ENCODE data around the gene HES5. TPM values are rescaled to one million over a fixed set of nuclear protein-coding genes. Genes with fewer than 3 reads are reported as not detected.

The HES5 gene
- total RNA-seq (2022; extraction: Qiagen RNA extraction; ENCODE audit: low read depth), result not detected in 5 replicates

GRCh38 chr1:2529784-2530512 is at the start of gene HES5:
Gene HES5, minus strand, starts transcription at chr1:2530263. Its CDS starts 99 bp downstream, at chr1:2530164.

GRCh38 chr1:2556277-2556677 is 26.2 kb upstream of the HES5 start, which contains the start of gene TNFRSF14:
Gene TNFRSF14, plus strand, starts transcription at chr1:2556371. Its CDS starts 294 bp downstream, at chr1:2556665.

GRCh38 chr1:2525920-2526823 is 3.9 kb downstream of the HES5 start, which contains the start of gene PANK4:
Gene PANK4, minus strand, starts transcription at chr1:2526596. Its CDS starts 9 bp downstream, at chr1:2526587.

Other genes starting within 250 kb of the HES5 start
- gene MORN1, start 138.7 kb downstream of the HES5 start, total RNA-seq (2022; extraction: Qiagen RNA extraction; ENCODE audit: low read depth), result 5.8 to 6.4 TPM (median 6.2 TPM) in 5 replicates
- 90.3 to 142 TPM (median 127 TPM) in 5 replicates for gene RER1, start 138.4 kb downstream of the HES5 start, total RNA-seq (2022; extraction: Qiagen RNA extraction; ENCODE audit: low read depth)
- gene PEX10, start 117.7 kb downstream of the HES5 start, total RNA-seq (2022; extraction: Qiagen RNA extraction; ENCODE audit: low read depth), result 21.6 to 24.1 TPM (median 23.7 TPM) in 5 replicates
- 0.17 to 0.53 TPM (median 0.28 TPM) in 5 replicates for gene PLCH2, start 54.0 kb downstream of the HES5 start, total RNA-seq (2022; extraction: Qiagen RNA extraction; ENCODE audit: low read depth)
- gene PANK4, start 3.7 kb downstream of the HES5 start, total RNA-seq (2022; extraction: Qiagen RNA extraction; ENCODE audit: low read depth), result 8.0 to 11.6 TPM (median 10.1 TPM) in 5 replicates
- gene TNFRSF14, start 26.1 kb upstream of the HES5 start, total RNA-seq (2022; extraction: Qiagen RNA extraction; ENCODE audit: low read depth), result 0.21 to 0.39 TPM (median 0.33 TPM) in 3 of 5 replicates, not detected in the others
- 20.8 to 24.2 TPM (median 21.9 TPM) in 5 replicates for gene PRXL2B, start 56.5 kb upstream of the HES5 start, total RNA-seq (2022; extraction: Qiagen RNA extraction; ENCODE audit: low read depth)
- gene MMEL1, start 102.8 kb upstream of the HES5 start, total RNA-seq (2022; extraction: Qiagen RNA extraction; ENCODE audit: low read depth), result not detected in 5 replicates

Measured in A549 treated with GW870086 at 1 μM for 4 hours (cell line).